H1 (cell line): Measurements from ENCODE around the gene MYF5. TPM values are rescaled to one million over a fixed set of nuclear protein-coding genes. Genes with fewer than 3 reads are reported as not detected.

Experiments used
- CTCF ChIA-PET: fragments of 300-600 bp; sonication (Branson Sonifier 250); formaldehyde crosslinking; loops from one replicate; lab custom pipeline; 2021; ENCODE audit not compliant: partially characterized antibody; lab: Charles Lee
- POLR2A ChIA-PET: fragments of 300-600 bp; sonication (Branson Sonifier 250); formaldehyde crosslinking; loops from one replicate; lab custom pipeline; 2021; ENCODE audit warnings: inconsistent platforms; ENCODE audit not compliant: partially characterized antibody; lab: Charles Lee
- DNase-seq, 2 experiments: peaks; one replicate each; pipeline versions ENCODE4 v3.0.0 to v3.0.0-alpha.2; 2010 to 2022; ENCODE audit warnings: low spot score in 2 of 2, low read depth in 1 of 2, mixed read lengths in 1 of 2
- FAIRE-seq: peaks from 2 replicates; lab custom pipeline; 2011; peaks lifted over from hg19 to GRCh38; lab: Jason Lieb, UNC
- H2AFZ ChIP-seq: 2 replicates; pipeline ENCODE4 v1.8.1; 2012; ENCODE audit warnings: low read length, inconsistent platforms
- H2AK5ac ChIP-seq: 2 replicates; pipeline ENCODE4 v1.6.1; 2013; ENCODE audit warnings: low read depth, low read length
- H2BK120ac ChIP-seq: replicated peaks from 2 replicates; pipeline ENCODE3; 2013; ENCODE audit warnings: low read depth, low read length, inconsistent platforms
- H2BK12ac ChIP-seq: 2 replicates; pipeline ENCODE4 v1.6.1; 2013; ENCODE audit warnings: low read depth, low read length
- H2BK15ac ChIP-seq: 2 replicates; pipeline ENCODE4 v1.6.1; 2013; ENCODE audit warnings: low read length
- H2BK20ac ChIP-seq: 2 replicates; pipeline ENCODE4 v1.6.1; 2013; ENCODE audit warnings: low read length
- H2BK5ac ChIP-seq: 2 replicates; pipeline ENCODE4 v1.6.1; 2013; ENCODE audit warnings: low read depth, low read length
- H3K14ac ChIP-seq: 2 replicates; pipeline ENCODE4 v1.6.1; 2013; ENCODE audit warnings: inconsistent platforms; ENCODE audit not compliant: insufficient read length
- H3K18ac ChIP-seq: 2 replicates; pipeline ENCODE4 v1.6.1; 2013; ENCODE audit warnings: low read length; ENCODE audit errors: extremely low read depth
- H3K23ac ChIP-seq: 2 replicates; pipeline ENCODE4 v1.6.1; 2013; ENCODE audit warnings: inconsistent platforms; ENCODE audit not compliant: insufficient read length
- H3K23me2 ChIP-seq: 2 replicates; pipeline ENCODE4 v1.6.1; 2013; ENCODE audit warnings: low read depth, low read length
- H3K27ac ChIP-seq: 2 replicates; pipeline ENCODE4 v1.6.1; 2011; ENCODE audit warnings: low read depth, low read length, inconsistent platforms
- H3K27me3 ChIP-seq, 4 experiments: replicated peaks in 1 of 4; 1 replicate in 1 of 4; 2 replicates in 3 of 4; pipeline versions ENCODE4 v1.6.1 to v1.8.1; 2011 to 2013; ENCODE audit warnings: low read length in 3 of 4, mild to moderate bottlenecking in 3 of 4, inconsistent platforms in 2 of 4, mixed read lengths in 2 of 4, moderate library complexity in 1 of 4; ENCODE audit not compliant: control insufficient read depth in 3 of 4, insufficient read depth in 3 of 4; ENCODE audit errors: extremely low read depth in 1 of 4
- H3K36me3 ChIP-seq, 4 experiments: 2 replicates each; pipeline versions ENCODE4 v1.6.1 to v1.8.1; 2011 to 2013; ENCODE audit warnings: mild to moderate bottlenecking in 4 of 4, low read length in 3 of 4, moderate library complexity in 2 of 4, control low read depth in 1 of 4, inconsistent platforms in 1 of 4; ENCODE audit not compliant: insufficient read depth in 4 of 4, control insufficient read depth in 2 of 4
- H3K4ac ChIP-seq: replicated peaks from 2 replicates; pipeline ENCODE3; 2013; ENCODE audit warnings: low read length, low read depth, mixed read lengths, inconsistent platforms; ENCODE audit not compliant: insufficient read length
- H3K4me1 ChIP-seq, 4 experiments: replicated peaks in 1 of 4; 1 replicate in 1 of 4; 2 replicates in 3 of 4; pipeline versions ENCODE4 v1.6.1 to v1.8.1; 2011 to 2013; ENCODE audit warnings: low read length in 3 of 4, inconsistent platforms in 2 of 4, mixed read lengths in 1 of 4; ENCODE audit not compliant: insufficient read depth in 4 of 4, control insufficient read depth in 3 of 4
- H3K4me2 ChIP-seq, 2 experiments: 2 replicates each; pipeline versions ENCODE4 v1.6.1 to v1.8.1; 2011 to 2013; ENCODE audit warnings: low read depth in 2 of 2, low read length in 2 of 2, control low read depth in 1 of 2, inconsistent platforms in 1 of 2, mild to moderate bottlenecking in 1 of 2; ENCODE audit not compliant: insufficient read depth in 1 of 2
- H3K4me3 ChIP-seq, 4 experiments: fragments of 200-600, 300-600 bp in 1 of 4; sonication (generic), shearing (Covaris generic), sonication (Bioruptor Twin) in 1 of 4; 2 replicates each; pipeline versions ENCODE4 v1.5.1 to v1.8.1; 2011 to 2016; ENCODE audit warnings: low read length in 4 of 4, low read depth in 3 of 4, control low read depth in 2 of 4, inconsistent platforms in 2 of 4, mild to moderate bottlenecking in 2 of 4, mixed read lengths in 1 of 4, moderate library complexity in 1 of 4; ENCODE audit not compliant: insufficient read depth in 2 of 4; ENCODE audit errors: extremely low read depth in 1 of 4
- H3K56ac ChIP-seq: replicated peaks from 2 replicates; pipeline ENCODE3; 2013; ENCODE audit warnings: low read depth, mild to moderate bottlenecking, mixed read lengths, low read length, inconsistent platforms; ENCODE audit not compliant: insufficient read length
- H3K79me1 ChIP-seq: 2 replicates; pipeline ENCODE4 v1.6.1; 2013; ENCODE audit warnings: low read depth, low read length, control low read depth
- H3K79me2 ChIP-seq, 2 experiments: 2 replicates each; pipeline versions ENCODE4 v1.6.1 to v1.8.1; 2012 to 2013; ENCODE audit warnings: low read length in 2 of 2, mild to moderate bottlenecking in 2 of 2, inconsistent platforms in 1 of 2; ENCODE audit not compliant: insufficient read depth in 2 of 2, control insufficient read depth in 1 of 2
- H3K9ac ChIP-seq, 4 experiments: replicated peaks in 1 of 4; 1 replicate in 1 of 4; 2 replicates in 3 of 4; pipeline versions ENCODE4 v1.6.1 to v1.8.1; 2011 to 2013; ENCODE audit warnings: low read depth in 3 of 4, low read length in 3 of 4, control low read depth in 2 of 4, mild to moderate bottlenecking in 2 of 4, moderate library complexity in 2 of 4, inconsistent platforms in 1 of 4; ENCODE audit errors: extremely low read depth in 1 of 4
- H3K9me3 ChIP-seq, 2 experiments: 2 replicates each; pipeline versions ENCODE4 v1.6.1 to v1.8.1; 2012 to 2013; ENCODE audit warnings: mild to moderate bottlenecking in 2 of 2, moderate library complexity in 2 of 2, control low read depth in 1 of 2, inconsistent platforms in 1 of 2, low read depth in 1 of 2, low read length in 1 of 2, mixed read lengths in 1 of 2; ENCODE audit not compliant: insufficient read depth in 2 of 2
- H4K20me1 ChIP-seq, 2 experiments: replicated peaks in 1 of 2; 2 replicates each; pipeline versions ENCODE3 to v1.8.1; 2011 to 2013; ENCODE audit warnings: inconsistent platforms in 2 of 2, low read length in 2 of 2, mild to moderate bottlenecking in 1 of 2; ENCODE audit not compliant: insufficient read depth in 2 of 2, control insufficient read depth in 1 of 2
- H4K5ac ChIP-seq: 2 replicates; pipeline ENCODE4 v1.6.1; 2013; ENCODE audit warnings: low read length, low read depth, mixed read lengths, inconsistent platforms; ENCODE audit not compliant: insufficient read length
- H4K8ac ChIP-seq: 2 replicates; pipeline ENCODE4 v1.8.0; 2013; ENCODE audit warnings: mild to moderate bottlenecking, moderate library complexity, low read length, inconsistent platforms; ENCODE audit not compliant: insufficient read depth; ENCODE audit errors: extremely low read depth
- H4K91ac ChIP-seq: replicated peaks from 2 replicates; pipeline ENCODE3; 2013; ENCODE audit warnings: low read length, mixed read lengths, inconsistent platforms; ENCODE audit not compliant: insufficient read length
- CEBPB ChIP-seq: IDR thresholded peaks from 2 replicates; pipeline ENCODE4 v1.6.1; 2012; ENCODE audit warnings: low read depth, low read length
- EP300 ChIP-seq, 2 experiments: IDR thresholded peaks; 1 replicate in 1 of 2; 2 replicates in 1 of 2; pipeline ENCODE4 v1.6.1; 2011 to 2012; ENCODE audit warnings: low read depth in 2 of 2, low read length in 2 of 2, mild to moderate bottlenecking in 2 of 2, borderline replicate concordance in 1 of 2, inconsistent platforms in 1 of 2, moderate library complexity in 1 of 2
- EZH2 ChIP-seq: fragments of 200-600 bp; sonication (generic); IDR thresholded peaks from 2 replicates; pipeline ENCODE4 v1.7.1; 2012; ENCODE audit warnings: low read depth, mild to moderate bottlenecking, moderate library complexity, low read length, inconsistent platforms; ENCODE audit not compliant: severe bottlenecking
- HDAC2 ChIP-seq, 2 experiments: fragments of 300-600 bp in 1 of 2; sonication (generic) in 1 of 2; IDR thresholded peaks; 2 replicates each; pipeline ENCODE4 v1.6.1; 2011 to 2012; ENCODE audit warnings: low read depth in 2 of 2, low read length in 2 of 2, mild to moderate bottlenecking in 2 of 2, moderate library complexity in 2 of 2, borderline replicate concordance in 1 of 2, inconsistent platforms in 1 of 2
- NRF1 ChIP-seq: IDR thresholded peaks from 2 replicates; pipeline ENCODE4 v1.6.1; 2011; ENCODE audit warnings: mild to moderate bottlenecking, low read depth, low read length, improper control_type of control experiment
- POU5F1 ChIP-seq: IDR thresholded peaks from 2 replicates; pipeline ENCODE4 v1.6.1; 2011; ENCODE audit warnings: low read depth, mild to moderate bottlenecking, low read length, moderate library complexity
- TAF1 ChIP-seq: IDR thresholded peaks from 2 replicates; pipeline ENCODE4 v1.6.1; 2011; ENCODE audit warnings: mild to moderate bottlenecking, low read depth, low read length
- TEAD4 ChIP-seq: IDR thresholded peaks from 2 replicates; pipeline ENCODE4 v1.6.1; 2012; ENCODE audit warnings: low read depth, low read length, inconsistent platforms, mixed read lengths
- WGBS, 2 experiments: shearing (Covaris generic) in 1 of 2; methylation state at CpG; one replicate each; pipeline versions ENCODE4 v1.1.6 to v1.1.7; 2013 to 2015; ENCODE audit warnings: low lambda C conversion rate in 2 of 2, mixed read lengths in 2 of 2, inconsistent platforms in 1 of 2, low coverage in 1 of 2, missing lambda C conversion rate in 1 of 2; ENCODE audit not compliant: insufficient replicate concordance in 2 of 2, insufficient coverage in 1 of 2, insufficient read length in 1 of 2; ENCODE audit errors: extremely low coverage in 1 of 2, missing lambda C conversion rate in 1 of 2; 5-methylcytosine and 5-hydroxymethylcytosine counted together
- polyA plus RNA-seq, 7 experiments: library from polyadenylated mRNA; depleted of rRNA in 3 of 7; stranded (reverse) in 5 of 7; unstranded in 2 of 7; fragments of >200 nt in 5 of 7; fragments of 200-250 nt in 2 of 7; gene quantifications; 1 replicate in 5 of 7; 2 replicates in 1 of 7; 4 replicates in 1 of 7; pipeline versions ENCODE4 v1.2.1 to v1.2.3, GENCODE V29; 2011 to 2013; ENCODE audit warnings: missing spikeins in 2 of 7, mixed read lengths in 2 of 7
- total RNA-seq: library from RNA; stranded (reverse); fragmentation: NEBNext Ultra II Directional; extraction: Animal tissue kit (Norgen Biotek cat#: 25700); gene quantifications from 2 replicates; pipeline ENCODE4 v1.2.1, GENCODE V29; 2021
- TF ChIP-seq, protein P1 (sequence below): IDR thresholded peaks from 2 replicates; pipeline ENCODE4 v1.6.1; 2011; ENCODE audit warnings: low read depth, mild to moderate bottlenecking, low read length; ENCODE audit not compliant: insufficient read depth
- TF ChIP-seq, protein P2 (sequence below): IDR thresholded peaks from 2 replicates; pipeline ENCODE4 v1.6.1; 2012; ENCODE audit warnings: low read length, inconsistent platforms

MYF5 gene
- total and polyA plus RNA-seq, 2 of the 8 experiments (the other 6 are each of a cell fraction or from before 2014, with no cell fraction given): 0.09 TPM; not detected in 1

DNA sequence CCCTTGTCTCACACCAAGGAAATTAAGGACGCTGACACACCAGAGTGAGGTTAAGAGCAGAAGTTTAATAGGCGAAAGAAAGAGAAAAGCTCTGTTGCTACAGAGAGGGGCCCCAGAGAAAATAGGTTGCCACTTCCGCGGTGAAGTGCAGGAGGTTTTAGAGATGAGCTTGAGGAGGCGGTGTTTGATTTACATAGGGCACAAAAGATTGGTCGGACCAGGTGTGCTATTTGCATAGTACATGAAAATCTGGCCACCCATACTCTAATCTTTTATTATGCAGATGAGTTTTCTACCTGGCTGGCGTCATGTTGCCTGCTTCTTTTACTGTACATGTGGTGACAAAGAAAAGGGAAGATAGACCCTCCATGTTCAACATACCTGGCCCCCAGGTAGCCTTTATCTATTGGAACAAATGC, 32.6 kb upstream of the MYF5 start:
- no peak overlapping the region for H4K5ac ChIP-seq
- H3K56ac ChIP-seq: no peak overlapping the region
- H2BK12ac ChIP-seq: no peak overlapping the region
- POLR2A ChIA-PET: interaction anchor here (1.0 to 1.5 kb wide), 7 partner anchors 9 to 26 kb away, joined by 3 to 6 read pairs (median 4); no protein-coding TSS in a partner anchor
- H3K18ac ChIP-seq: no peak overlapping the region
- no peak overlapping the region for H3K4ac ChIP-seq
- WGBS, 2 experiments: 2% methylated on average over 7 of the region's 7 CpGs; no CpG with 5 or more reads in 1 of the 2 experiments
- H3K14ac ChIP-seq: no peak overlapping the region
- peak overlapping the region in 2 of 4 experiments; percentile 7 to 51; a peak in 5 of 8 replicates for H3K4me3 ChIP-seq
- no peaks in the 10 kb centered on the region for H4K20me1 ChIP-seq
- H2BK5ac ChIP-seq: no peak overlapping the region
- no peak overlapping the region for H2BK120ac ChIP-seq
- no peaks in the 10 kb centered on the region for H3K79me2 ChIP-seq
- H3K27ac ChIP-seq: peak overlapping the region; percentile 60; the same call in 1 of the 2 replicates
- H2AK5ac ChIP-seq: no peak overlapping the region
- DNase-seq (peak in 1 of 2 experiments; percentile 61), FAIRE-seq (peak; percentile 98)
- no peaks in the 10 kb centered on the region for H3K27me3 ChIP-seq
- no peak overlapping the region for H4K91ac ChIP-seq
- peaks cover 0 to 9% (median 5%) of the 10 kb centered on the region in 4 experiments; a peak in 4 of 7 replicates for H3K4me1 ChIP-seq
- H2BK15ac ChIP-seq: no peak overlapping the region
- H3K9ac ChIP-seq: no peak overlapping the region
- H3K4me2 ChIP-seq: peak overlapping the region; percentile 56 to 60
- no peaks in the 10 kb centered on the region; the same call in 1 of the 2 replicates for H3K23me2 ChIP-seq
- CTCF ChIA-PET: interaction anchor here (0.9 to 1.4 kb wide), 3 partner anchors 11 to 51 kb away, joined by 3 to 10 read pairs (median 4); no protein-coding TSS in a partner anchor
- no peaks in the 10 kb centered on the region for H3K79me1 ChIP-seq
- no peak overlapping the region for H3K23ac ChIP-seq
- no peaks in the 10 kb centered on the region for H3K9me3 ChIP-seq
- H3K36me3 ChIP-seq: no peaks in the 10 kb centered on the region
- H2BK20ac ChIP-seq: no peak overlapping the region
- no peak overlapping the region for H2AFZ ChIP-seq
- H4K8ac ChIP-seq: no peak overlapping the region
- TF ChIP-seq TAF1 (peak; percentile 57; the same call in 1 of the 2 replicates), EZH2 (no peak), POU5F1 (peak; percentile 92), EP300 (IDR thresholded peaks at IDR 0.05; ENCODE audit: borderline replicate concordance in 1 of 2, low read depth in 2 of 2, low read length in 2 of 2) (peak in 1 of 2 experiments; percentile 92; a peak in 1 of 3 replicates), HDAC2 (IDR thresholded peaks at IDR 0.05; ENCODE audit: borderline replicate concordance in 1 of 2, low read depth in 2 of 2, low read length in 2 of 2) (peak; percentile 12 to 28; a peak in 1 of 4 replicates), NRF1 (no peak), CEBPB (no peak), TEAD4 (peak; percentile 69; the same call in 1 of the 2 replicates)
- TF ChIP-seq, protein P1, sequence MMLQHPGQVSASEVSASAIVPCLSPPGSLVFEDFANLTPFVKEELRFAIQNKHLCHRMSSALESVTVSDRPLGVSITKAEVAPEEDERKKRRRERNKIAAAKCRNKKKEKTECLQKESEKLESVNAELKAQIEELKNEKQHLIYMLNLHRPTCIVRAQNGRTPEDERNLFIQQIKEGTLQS: no peak
- TF ChIP-seq, protein P2, sequence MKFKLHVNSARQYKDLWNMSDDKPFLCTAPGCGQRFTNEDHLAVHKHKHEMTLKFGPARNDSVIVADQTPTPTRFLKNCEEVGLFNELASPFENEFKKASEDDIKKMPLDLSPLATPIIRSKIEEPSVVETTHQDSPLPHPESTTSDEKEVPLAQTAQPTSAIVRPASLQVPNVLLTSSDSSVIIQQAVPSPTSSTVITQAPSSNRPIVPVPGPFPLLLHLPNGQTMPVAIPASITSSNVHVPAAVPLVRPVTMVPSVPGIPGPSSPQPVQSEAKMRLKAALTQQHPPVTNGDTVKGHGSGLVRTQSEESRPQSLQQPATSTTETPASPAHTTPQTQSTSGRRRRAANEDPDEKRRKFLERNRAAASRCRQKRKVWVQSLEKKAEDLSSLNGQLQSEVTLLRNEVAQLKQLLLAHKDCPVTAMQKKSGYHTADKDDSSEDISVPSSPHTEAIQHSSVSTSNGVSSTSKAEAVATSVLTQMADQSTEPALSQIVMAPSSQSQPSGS: peak; percentile 75; the same call in 1 of the 2 replicates
